HG03066 (cell line): ENCODE measurements around the gene PRPF39.
"Not testable (repeated sequence)": the region's sequence is repeated elsewhere in the genome, so short reads cannot be mapped to it uniquely, and the experiment has no call there.

Experiments used
- ATAC-seq: cut with Tn5 transposase; IDR thresholded peaks from one replicate; pipeline ENCODE4 v1.9.1; 2021; ENCODE audit warnings: low read depth; ENCODE audit not compliant: unreplicated experiment

The PRPF39 gene

DNA sequence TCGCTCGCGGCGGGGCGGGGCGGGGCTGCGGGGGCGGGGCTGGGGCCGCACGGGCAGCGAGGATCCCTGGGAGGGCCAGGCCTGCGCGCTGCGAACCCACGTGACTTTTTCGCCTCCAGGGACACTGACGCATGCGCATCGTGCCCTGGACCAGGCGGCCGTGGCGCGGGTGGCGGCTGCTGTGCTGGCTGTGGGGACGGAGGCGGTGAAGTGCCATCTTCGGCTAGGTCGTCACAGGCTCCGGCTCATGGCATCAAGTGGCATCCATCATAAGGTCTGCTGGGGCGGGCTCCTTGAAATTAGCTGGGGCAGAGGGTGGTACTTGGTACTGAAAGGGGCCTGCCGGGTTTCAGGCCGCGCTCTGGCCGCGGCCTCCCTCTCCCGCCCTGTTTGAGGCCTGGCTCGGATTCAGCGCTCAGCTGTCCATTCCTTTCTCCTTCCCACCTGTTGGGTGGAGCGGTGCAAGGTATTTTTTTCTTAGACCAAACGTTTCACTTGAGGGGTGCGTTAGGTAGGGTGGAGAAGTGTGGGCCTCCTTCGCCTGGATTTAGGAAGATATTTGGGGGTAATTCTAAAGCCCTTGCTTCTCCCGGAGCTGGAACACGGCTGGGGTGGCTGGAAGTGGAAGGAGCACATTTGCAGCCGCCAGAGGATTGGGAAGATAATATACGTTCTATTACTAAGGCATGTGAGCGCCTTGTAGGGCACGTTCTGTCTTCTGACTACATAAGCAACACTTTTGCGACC, at the start of gene PRPF39:
Gene PRPF39 (plus strand): TSS at position 141 of the 747 bp plus-strand sequence. CDS start 11,124 bp downstream, outside the sequence.
- ATAC-seq = peak; percentile 89

GRCh38 chr14:45034730-45035129, 49.2 kb upstream of the PRPF39 start:
- ATAC-seq = no peak

DNA sequence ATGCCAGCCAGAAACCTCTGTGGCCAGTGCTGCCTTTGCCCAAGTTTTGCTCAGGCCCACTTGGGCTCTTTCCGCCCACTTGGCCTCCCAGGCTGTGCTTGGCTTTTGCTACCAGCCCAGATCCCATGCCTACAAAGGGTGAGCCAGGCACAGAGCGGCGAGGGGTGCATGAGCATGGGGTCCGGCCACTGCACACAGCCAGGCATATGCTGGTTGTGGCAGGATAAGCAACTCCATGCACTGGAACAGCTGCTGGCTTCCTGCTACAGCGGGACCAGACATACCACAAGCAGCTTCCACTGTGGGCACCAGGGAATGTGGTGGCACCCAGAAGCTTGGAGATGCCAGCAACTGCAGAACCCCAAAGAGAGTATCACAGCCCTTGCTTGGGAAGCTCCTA, 45.7 kb upstream of the PRPF39 start:
- no peak for ATAC-seq

DNA sequence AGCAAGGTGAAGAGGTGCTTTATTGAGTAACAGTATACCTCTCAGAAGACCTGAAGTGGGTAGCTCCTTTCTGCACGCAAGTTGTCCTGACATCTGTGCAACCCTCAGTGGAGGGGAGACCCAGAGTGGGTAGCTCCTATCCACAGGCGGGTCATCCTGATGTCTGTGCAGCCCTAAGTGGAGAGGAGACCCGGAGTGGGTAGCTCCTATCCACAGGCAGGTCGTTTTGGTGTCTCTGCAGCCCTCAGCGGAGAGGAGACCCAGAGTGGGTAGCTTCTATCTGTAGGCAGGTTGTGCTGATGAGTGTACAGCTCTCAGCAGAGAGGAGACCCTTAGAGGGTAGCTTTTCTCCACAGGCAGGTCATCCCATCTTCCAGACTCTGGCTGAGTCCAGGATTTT, 45.1 kb upstream of the PRPF39 start:
- no peak for ATAC-seq

GRCh38 chr14:45039390-45039789, 44.5 kb upstream of the PRPF39 start:
- no peak for ATAC-seq

GRCh38 chr14:45041641-45042040, 42.3 kb upstream of the PRPF39 start:
- ATAC-seq = no peak

- ATAC-seq = no peak
Measured at GRCh38 chr14:45044638-45045037, 39.3 kb upstream of the PRPF39 start.

DNA sequence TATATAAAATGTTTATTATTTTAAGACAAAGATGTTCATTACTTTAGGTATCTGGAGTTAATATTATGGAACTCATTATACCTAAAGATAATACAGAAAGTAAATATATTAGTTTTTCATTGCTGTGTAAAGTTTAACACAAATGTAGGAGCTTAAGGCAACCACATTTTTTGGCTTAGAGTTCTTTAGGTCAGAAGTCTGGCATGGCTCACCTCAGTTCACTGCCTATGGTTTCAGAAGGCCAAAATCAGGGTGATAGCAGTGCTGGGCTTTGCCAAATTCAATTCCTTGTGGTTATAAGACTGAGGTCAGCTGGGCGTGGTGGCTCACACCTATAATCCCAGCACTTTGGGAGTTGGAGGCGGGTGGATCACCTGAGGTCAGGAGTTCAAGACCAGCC, 35.5 kb upstream of the PRPF39 start:
- no peak for ATAC-seq

- ATAC-seq = no peak
Measured at GRCh38 chr14:45051180-45051579, 32.7 kb upstream of the PRPF39 start.

- no peak for ATAC-seq
Measured at GRCh38 chr14:45051896-45052295, 32.0 kb upstream of the PRPF39 start.

- no peak for ATAC-seq
Measured at GRCh38 chr14:45057349-45057748, 26.6 kb upstream of the PRPF39 start.

DNA sequence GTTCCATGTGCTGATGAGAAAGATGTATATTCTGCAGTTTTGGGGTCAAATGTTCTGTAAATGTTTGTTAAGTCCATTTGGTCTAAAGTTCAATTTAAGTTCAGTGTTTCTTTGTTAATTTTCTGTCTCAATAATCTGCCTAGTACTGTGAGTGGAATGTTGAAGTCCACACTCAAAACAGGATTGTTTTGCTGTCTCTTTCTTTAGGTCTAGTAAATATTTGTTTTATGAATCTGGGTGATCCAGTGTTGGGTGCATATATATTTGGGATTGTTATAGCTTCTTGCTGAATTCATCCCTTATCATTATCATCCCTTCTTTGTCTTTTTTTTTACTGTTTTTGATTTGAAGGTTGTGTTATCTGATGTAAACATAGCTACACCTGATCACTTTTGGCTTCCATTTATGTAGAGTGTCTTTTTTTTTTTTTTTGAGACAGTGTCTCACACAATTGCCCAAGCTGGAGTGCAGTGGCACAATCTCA, 26.0 kb upstream of the PRPF39 start:
- ATAC-seq = no peak

- ATAC-seq = no peak
Measured at GRCh38 chr14:45060551-45060950, 23.4 kb upstream of the PRPF39 start.

DNA sequence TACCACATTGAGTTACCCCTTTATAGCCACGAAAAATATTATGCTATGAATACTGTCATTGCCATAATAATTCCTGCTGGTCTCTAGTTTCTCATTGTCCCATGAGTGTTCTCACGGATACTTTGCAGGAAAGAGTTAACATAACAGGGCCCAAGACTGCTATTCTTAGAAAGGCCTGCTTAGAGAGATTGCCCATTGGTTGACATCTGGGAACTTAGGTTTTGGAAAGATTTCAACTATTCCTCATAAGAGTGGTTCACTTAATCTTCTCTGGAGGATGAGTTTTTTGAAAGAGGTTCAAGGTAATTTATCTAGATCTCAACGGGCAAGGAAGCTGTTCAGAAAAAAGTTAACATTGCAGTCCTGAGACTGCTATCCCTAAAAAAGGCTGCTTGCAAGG, 18.4 kb upstream of the PRPF39 start:
- ATAC-seq = no peak

GRCh38 chr14:45065956-45066355, 18.0 kb upstream of the PRPF39 start:
- ATAC-seq = no peak

- ATAC-seq = no peak
Measured at GRCh38 chr14:45066667-45067066, 17.2 kb upstream of the PRPF39 start.

GRCh38 chr14:45068396-45068795, 15.5 kb upstream of the PRPF39 start:
- no peak for ATAC-seq

DNA sequence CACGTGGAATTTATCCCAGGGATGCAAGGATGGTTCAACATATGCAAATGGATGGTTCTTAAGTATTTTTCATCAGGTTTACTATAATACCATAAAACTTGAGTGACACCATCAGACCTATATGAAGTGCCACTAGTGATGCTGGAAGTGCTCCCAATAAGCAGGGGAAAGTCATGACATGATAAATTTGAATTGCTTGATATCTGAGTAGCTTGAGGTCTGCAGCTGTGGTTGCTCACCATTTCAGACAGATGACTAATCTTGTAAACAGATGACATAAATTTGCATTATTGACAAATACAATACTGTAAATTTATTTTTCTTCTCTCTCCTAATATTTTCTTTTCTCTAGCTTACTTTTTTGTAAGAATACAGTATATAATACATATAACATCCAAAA, 13.7 kb upstream of the PRPF39 start:
- ATAC-seq = no peak

- ATAC-seq = no peak
Measured at GRCh38 chr14:45072126-45072525, 11.8 kb upstream of the PRPF39 start.

- ATAC-seq = no peak
Measured at GRCh38 chr14:45073231-45073879, 10.6 kb upstream of the PRPF39 start.

DNA sequence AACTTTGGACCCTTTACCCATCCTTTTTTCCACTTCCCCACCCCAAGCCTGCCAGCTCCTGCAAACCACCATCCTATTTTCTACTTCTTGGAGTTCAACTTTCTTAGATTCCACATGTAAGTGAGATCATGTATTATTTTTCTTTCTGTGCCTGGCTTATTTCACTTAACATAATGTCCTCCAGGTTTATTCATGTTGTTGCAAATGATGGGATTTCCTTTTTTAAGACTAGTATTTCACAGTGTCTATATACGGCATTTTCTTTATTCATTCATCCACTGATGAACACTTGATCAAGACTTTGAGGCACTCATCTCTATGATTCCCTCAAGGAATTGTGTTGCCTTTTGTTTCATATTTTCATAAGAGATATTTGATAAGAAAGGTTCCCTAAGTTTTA, 5.6 kb upstream of the PRPF39 start:
- ATAC-seq = no peak

- not testable (repeated sequence) for ATAC-seq
Measured at GRCh38 chr14:45080416-45080968, 3.4 kb upstream of the PRPF39 start.
